Endothelial cell of coronary artery (primary cell): ENCODE results near the gene MIOX. TPM values are rescaled to one million over a fixed set of nuclear protein-coding genes. Genes with fewer than 3 reads are reported as not detected.

Experiments used
- total RNA-seq: library from RNA; depleted of rRNA; stranded (reverse); fragments of >200 nt; gene quantifications from 2 replicates; pipeline ENCODE4 v1.2.3, GENCODE V29; 2014

MIOX gene
- not detected in 2 replicates for total RNA-seq

DNA sequence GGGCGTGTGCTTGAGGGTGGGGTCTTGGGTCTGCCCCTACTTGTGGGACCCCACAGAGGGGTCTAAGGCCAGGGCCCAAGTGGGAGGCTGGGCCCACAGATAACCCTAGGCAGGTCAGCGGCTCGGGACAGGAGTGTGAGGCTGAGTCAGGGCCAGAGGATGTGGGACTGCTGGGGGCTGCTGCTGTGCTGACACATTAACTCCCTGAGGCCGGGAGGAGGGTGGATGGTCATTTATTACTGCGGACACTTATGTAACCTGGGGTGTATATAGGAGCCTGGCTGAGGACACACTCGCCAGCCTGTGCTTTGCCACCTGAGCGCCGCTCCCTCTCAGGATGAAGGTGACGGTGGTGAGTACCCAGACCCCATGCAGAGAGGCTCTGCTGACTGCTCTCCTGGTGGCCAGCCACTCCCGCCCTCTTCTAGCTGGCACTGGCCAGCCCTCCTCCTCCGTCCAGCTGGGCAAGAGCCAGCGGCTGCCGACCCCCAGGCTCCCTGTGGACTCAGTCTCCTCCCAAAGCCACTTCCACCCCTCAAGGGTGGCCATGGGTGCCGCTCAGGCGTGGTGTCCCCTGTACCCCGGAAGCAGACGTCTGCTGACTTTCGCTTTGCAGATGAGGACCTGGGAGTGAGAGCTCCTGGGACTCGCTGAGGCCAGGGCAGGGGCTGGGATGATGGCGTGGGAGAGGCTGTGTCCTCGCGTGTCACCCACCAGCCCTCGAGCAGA, at the start of gene MIOX:
TSS of gene MIOX (plus strand) at position 299 of the 729 bp plus-strand sequence. CDS start at position 338, 39 bp downstream.

DNA sequence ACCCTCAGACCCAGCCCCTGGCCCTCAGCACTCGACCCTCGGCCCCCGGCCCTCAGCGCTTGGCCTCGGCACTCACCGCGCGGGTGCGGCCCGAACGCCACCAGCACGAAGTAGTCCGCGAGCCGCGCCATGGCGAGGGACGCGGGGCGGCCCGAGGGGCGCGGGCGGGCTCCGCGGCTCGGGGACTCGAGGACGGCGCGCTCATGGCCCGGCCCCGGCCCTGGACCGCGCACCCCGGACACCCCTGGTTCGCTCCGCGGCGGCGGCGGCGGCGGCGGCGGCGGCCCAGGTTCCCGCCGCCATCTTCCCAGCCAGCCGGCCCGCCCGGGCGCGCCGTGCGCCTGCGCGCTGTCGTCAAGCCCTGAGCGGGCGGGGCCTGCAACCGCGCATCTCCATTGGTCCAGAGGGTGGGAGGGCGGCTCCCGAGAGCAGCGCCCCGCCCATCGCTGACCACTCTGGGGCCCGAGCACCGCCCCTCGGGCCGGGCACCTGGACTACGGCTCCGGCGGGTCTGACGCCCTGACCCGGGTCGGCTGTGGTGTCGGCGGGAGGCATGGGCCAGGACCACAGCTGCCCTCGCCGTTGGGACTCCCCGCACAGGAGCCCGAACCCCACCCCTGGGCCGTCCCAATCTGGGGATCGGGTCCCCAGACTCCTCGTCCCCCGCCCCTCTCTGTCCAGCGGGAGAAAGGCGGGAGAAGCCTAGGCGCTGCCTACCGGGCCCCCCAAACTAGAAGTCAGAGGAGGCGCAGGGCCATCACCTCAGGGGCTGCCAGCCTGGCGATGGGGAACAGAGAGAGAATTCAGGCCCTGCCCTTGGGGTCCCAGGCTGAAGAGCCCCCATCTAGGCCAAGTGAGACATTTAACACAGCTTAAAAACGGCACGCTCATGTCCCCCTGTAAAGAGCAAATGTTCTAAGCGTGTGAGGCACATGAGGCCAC, 11.7 kb upstream of the MIOX start, which contains the start of gene SBF1:
TSS of gene SBF1 (minus strand) at position 326 of the 942 bp plus-strand sequence. CDS start at position 131, 195 bp downstream.

DNA sequence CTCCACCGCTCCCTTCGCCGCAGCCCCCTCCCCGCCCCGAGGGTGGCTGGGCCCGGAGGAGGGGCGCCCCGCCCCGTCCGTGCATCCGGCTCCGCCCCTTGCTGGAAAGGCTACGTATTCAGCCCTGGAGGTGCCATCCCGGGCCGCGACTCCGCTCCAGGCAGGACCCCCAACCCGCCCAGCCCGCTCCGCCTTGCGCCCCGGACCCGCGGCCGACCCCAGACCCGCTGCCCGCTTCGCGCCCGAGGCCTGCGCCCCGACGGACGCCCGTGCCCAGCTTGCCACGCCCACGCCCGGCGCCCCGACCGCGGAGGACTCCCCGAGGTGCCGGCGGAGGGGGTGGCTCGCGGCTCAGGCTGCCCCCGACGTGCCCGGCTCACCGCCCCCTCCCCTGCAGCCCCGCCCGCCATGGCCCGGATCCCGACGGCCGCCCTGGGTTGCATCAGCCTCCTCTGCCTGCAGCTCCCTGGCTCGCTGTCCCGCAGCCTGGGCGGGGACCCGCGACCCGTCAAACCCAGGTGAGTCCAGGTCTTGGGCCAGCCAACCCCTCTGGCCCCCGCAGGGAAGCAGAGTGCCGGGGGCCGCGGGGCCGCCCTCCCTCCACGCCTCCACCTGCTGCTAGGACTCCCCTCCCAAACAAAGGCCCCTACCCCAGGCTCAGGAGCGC, 5.1 kb upstream of the MIOX start, which contains the start of gene ADM2:
TSS of gene ADM2 (plus strand) at position 104 of the 667 bp plus-strand sequence. CDS start at position 409, 305 bp downstream.

DNA sequence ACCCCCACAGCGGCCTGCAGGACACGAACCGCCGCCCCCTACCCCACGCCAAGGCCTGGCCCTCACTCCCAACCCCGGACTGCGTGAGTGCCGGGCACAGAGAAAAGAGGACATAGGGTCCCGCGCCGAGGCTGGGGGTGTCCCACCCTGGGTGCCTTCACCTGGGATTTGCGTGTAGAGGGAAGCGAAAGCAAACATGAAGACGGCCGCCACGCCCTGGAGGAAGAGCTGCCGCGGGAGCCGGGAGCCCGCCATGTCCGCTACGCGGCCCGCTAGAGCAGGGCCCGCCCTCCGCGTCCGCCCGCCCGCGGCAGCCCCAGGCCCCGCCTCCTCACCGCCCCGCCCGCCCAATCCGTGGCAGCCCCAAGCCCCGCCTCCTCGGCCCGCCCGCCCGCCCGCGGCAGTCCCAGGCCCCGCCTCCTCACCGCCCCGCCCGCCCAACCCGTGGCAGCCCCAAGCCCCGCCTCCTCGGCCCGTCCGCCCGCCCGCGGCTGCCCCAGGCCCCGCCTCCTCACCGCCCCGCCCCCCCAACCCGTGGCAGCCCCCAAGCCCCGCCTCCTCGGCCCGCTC, 20.8 kb downstream of the MIOX start, which contains the start of gene LMF2:
TSS of gene LMF2 (minus strand) at position 282 of the 570 bp plus-strand sequence. CDS start at position 255, 27 bp downstream.

DNA sequence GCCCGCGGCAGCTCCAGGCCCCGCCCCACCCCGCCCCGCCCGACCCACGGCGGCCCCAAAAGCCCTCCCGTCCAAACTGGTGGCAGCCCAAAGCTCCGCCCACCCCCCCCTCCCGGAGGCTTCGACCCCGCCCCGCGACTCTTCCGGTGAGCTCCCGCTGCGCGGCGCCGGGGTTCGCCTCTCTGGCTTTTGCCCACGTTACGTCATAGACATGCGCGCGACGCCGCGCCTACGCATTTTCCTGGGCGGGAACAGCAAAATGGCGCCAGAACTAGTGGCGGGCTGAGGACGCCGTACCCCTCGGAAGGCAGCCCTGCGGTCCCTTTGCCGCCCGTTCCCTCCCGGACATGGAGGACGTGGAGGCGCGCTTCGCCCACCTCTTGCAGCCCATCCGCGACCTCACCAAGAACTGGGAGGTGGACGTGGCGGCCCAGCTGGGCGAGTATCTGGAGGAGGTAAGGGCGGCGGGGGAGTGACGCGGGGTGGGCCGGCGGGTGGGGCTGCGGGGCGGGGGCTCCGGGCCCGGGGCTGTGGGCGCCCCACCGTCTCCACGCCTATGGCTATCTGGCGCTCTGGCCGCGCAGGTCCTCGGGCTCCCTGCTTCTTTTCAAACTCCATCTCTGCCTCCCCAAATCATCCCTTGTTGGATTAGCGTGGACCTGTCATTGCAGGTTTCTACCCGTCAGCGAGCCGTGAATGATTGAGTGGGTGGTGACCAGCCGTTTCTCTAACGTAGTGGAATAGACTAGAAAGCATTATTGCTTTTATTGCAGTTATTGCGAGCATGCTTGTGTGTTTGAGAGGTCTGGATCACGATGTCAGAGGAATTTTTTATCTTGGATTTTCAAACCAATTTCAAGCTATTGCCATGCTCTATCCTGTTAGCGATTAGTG, 21.6 kb downstream of the MIOX start, which contains the start of gene NCAPH2:
TSS of gene NCAPH2 (plus strand) at position 234 of the 894 bp plus-strand sequence. CDS start at position 348, 114 bp downstream.

DNA sequence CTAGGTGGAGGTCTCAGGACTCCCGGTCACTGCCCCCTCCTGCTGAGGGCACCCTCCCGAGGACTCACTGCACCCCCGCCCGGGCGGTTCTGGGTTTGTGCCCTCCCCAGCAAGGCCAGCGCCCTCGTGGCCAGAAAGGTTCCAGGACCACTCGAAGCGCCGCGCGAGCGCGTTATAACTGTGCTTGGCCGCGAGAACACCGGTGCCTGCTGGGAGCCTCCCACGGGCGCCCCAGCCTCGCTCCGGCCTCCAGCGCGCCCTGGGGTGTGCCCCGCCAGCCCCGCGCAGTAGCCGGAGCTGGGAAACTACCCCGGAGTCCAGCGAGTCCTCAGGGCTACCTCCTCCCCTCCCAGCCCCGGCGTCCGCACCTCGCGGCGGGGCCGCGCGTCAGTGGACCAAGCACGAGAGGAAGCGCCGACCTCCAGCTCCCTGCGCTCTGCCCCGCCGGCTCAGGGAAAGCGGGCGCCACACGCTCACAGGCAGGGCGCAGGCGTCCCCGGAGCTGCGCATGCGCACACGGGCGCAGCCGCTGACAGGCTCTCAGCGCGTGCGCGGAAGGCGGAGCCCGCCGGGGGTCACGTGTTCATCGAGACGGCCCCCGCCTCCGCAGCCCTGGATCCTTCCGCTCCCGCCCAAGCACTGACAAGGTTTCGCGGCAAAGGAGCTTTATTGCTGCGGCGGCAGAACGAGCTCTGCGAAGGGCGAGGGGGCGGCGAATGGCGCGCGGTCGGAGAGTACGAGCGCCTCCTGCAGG, 38.6 kb downstream of the MIOX start, which contains the start of gene SCO2:
TSS of gene SCO2 (minus strand) at position 495 of the 754 bp plus-strand sequence. CDS start 1,187 bp downstream, outside the sequence.

DNA sequence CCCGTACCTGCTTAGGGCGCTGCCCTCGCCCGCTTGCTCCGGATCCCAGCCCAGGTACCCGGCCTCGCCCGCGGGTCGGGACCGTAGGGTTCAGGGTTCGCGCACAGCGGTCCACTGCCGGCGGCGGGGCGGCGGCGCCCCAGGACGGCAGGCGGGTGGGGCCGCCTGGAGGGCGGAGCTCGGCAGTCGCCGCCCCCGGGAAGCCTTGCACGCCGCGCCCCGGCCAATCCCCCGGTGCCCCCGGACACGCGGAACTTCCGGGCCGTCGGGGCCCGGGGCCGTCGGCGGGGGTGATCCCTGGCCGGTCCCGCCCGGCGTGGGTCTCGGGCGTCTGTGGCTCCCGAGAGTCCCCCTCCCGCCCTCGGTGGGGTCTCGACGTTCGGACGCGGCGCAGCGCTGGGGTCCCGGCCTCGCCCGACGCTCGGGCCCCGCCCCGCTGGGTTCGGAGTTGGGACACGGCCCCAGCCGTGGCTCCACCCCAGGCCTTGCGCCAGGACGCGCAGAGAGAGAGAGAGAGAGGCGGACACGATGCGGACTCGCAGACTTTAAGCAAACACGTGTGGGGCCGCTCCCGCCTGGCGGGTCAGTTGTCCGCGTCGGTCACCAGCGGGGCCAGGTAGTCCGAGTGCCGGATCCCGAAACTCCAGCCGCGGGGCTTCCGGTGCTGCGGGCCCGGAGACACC, 43.4 kb downstream of the MIOX start, which contains the start of gene TYMP:
TSS of gene TYMP (minus strand) at position 116 of the 683 bp plus-strand sequence. CDS start 303 bp downstream, outside the sequence.

Other genes starting within 250 kb of the MIOX start
- 20.6 and 33.6 TPM in 2 replicates for gene TUBGCP6, start 241.8 kb upstream of the MIOX start, total RNA-seq
- gene HDAC10, start 235.6 kb upstream of the MIOX start, total RNA-seq = 12.9 and 20.6 TPM in 2 replicates
- gene MAPK12, start 225.2 kb upstream of the MIOX start, total RNA-seq = 50.2 and 57.4 TPM in 2 replicates
- gene MAPK11, start 216.5 kb upstream of the MIOX start, total RNA-seq = 17.5 and 22.9 TPM in 2 replicates
- 68.2 and 132 TPM in 2 replicates for gene PLXNB2, start 179.2 kb upstream of the MIOX start, total RNA-seq
- 0.72 and 1.5 TPM in 2 replicates for gene DENND6B, start 159.8 kb upstream of the MIOX start, total RNA-seq
- 63.4 and 63.5 TPM in 2 replicates for gene PPP6R2, start 143.5 kb upstream of the MIOX start, total RNA-seq
- 42.6 and 68.2 TPM in 2 replicates for gene SBF1, start 11.8 kb upstream of the MIOX start, total RNA-seq
- under 0.01 and 1.3 TPM in 2 replicates for gene ADM2, start 5.3 kb upstream of the MIOX start, total RNA-seq
- gene LMF2, start 20.8 kb downstream of the MIOX start, total RNA-seq = 19.3 and 28.0 TPM in 2 replicates
- gene NCAPH2, start 21.4 kb downstream of the MIOX start, total RNA-seq = 21.9 and 29.2 TPM in 2 replicates
- 2.2 and 2.3 TPM in 2 replicates for gene SCO2, start 38.7 kb downstream of the MIOX start, total RNA-seq
- 3.2 and 20.4 TPM in 2 replicates for gene TYMP, start 43.2 kb downstream of the MIOX start, total RNA-seq
- not detected in 2 replicates for gene KLHDC7B, start 59.0 kb downstream of the MIOX start, total RNA-seq
- gene SYCE3, start 76.1 kb downstream of the MIOX start, total RNA-seq = not detected in 2 replicates
- 2.2 and 6.6 TPM in 2 replicates for gene CPT1B, start 91.6 kb downstream of the MIOX start, total RNA-seq
- 19.7 and 28.7 TPM in 2 replicates for gene CHKB, start 96.0 kb downstream of the MIOX start, total RNA-seq
- 0.09 TPM in 2 replicates for gene MAPK8IP2, start 113.9 kb downstream of the MIOX start, total RNA-seq
- 9.1 and 10.2 TPM in 2 replicates for gene ARSA, start 141.3 kb downstream of the MIOX start, total RNA-seq
- gene SHANK3, start 186.0 kb downstream of the MIOX start, total RNA-seq = 20.7 and 21.5 TPM in 2 replicates